Endothelial cell of umbilical vein (primary cell): ENCODE measurements around the gene MLLT6.

Experiments used
- CTCF ChIP-seq, 2 donors: IDR thresholded peaks; 1 replicate in 1 of 2; 2 replicates in 1 of 2; pipeline ENCODE4 v1.5.1; 2011; ENCODE audit warnings: low read length in 2 of 2, mild to moderate bottlenecking in 2 of 2, moderate library complexity in 2 of 2, control low read depth in 1 of 2, inconsistent platforms in 1 of 2, low read depth in 1 of 2; ENCODE audit not compliant: insufficient read depth in 1 of 2; ENCODE audit errors: extremely low read depth in 1 of 2
- MAX ChIP-seq: IDR thresholded peaks from 2 replicates; pipeline ENCODE4 v1.6.1; 2011; ENCODE audit not compliant: insufficient read depth, insufficient read length
- POLR2A ChIP-seq: IDR thresholded peaks from 2 replicates; pipeline ENCODE4 v1.6.1; 2012; ENCODE audit warnings: low read depth, mild to moderate bottlenecking, control low read depth, low read length

GRCh38 chr17:38746004-38746848 is 41.2 kb downstream of the MLLT6 start:
- no peak for TF ChIP-seq POLR2A
- no peak for TF ChIP-seq MAX
- no peak for TF ChIP-seq CTCF (IDR thresholded peaks at IDR 0.05; ENCODE audit: extremely low read depth in 1 of 2, insufficient read depth in 1 of 2, low read depth in 1 of 2, low read length in 2 of 2)
